Hippocampal formation (tissue), 2 donors: ENCODE measurements around the gene RPP21.

Source experiments
- DNase-seq, 2 donors: peaks; one replicate each; lab custom pipeline; 2025; lab: John Stamatoyannopoulos, UW

RPP21 gene

GRCh38 chr6:30378290-30378937, 33.5 kb downstream of the RPP21 start:
- no peak for DNase-seq

DNA sequence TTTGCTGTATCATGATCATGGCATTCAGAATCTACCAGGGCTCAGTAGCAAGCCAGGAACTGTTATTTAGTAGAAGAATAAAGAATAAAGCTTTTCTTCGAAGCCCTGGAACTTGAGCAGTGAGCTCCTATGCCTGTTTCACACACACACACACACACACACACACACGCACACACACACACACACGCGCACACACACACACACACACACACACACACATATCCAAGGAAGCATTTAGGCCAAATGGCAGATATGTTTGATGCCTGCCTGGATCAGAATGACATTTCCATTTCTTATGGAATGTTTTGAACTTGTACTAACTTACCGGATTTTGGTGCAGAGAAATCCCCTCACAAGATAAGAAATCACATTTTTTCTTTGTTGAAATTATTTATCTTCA, 35.5 kb downstream of the RPP21 start:
- no peak for DNase-seq

- DNase-seq, result no peak
These were observed 41.2 kb downstream of the RPP21 start for GRCh38 chr6:30386166-30386565.

- no peak for DNase-seq
These were observed 46.3 kb downstream of the RPP21 start for GRCh38 chr6:30391240-30391639.

DNA sequence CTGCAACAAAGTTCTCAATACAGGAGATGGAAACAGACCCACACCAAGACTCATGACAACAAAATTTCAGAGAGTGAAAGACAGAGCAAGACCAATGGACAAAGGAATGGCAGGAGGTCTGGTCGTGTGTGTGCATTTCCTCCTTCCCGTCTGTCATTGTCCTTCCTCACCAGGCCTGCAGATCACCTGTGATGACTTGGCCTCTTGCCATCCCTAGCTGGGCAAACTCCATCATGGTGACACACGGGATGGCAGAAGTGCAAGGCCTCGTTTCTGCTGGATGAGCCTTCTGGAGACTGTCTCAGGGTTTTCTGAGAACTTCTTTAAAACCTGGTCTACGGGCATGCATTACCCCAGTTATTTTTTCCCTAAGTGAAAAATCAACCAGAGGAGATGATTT, 49.2 kb downstream of the RPP21 start:
- no peak for DNase-seq
